ENCODE results near the gene AOPEP. TPM values are rescaled to one million over a fixed set of nuclear protein-coding genes. Genes with fewer than 3 reads are reported as not detected.

AOPEP gene, protein sequence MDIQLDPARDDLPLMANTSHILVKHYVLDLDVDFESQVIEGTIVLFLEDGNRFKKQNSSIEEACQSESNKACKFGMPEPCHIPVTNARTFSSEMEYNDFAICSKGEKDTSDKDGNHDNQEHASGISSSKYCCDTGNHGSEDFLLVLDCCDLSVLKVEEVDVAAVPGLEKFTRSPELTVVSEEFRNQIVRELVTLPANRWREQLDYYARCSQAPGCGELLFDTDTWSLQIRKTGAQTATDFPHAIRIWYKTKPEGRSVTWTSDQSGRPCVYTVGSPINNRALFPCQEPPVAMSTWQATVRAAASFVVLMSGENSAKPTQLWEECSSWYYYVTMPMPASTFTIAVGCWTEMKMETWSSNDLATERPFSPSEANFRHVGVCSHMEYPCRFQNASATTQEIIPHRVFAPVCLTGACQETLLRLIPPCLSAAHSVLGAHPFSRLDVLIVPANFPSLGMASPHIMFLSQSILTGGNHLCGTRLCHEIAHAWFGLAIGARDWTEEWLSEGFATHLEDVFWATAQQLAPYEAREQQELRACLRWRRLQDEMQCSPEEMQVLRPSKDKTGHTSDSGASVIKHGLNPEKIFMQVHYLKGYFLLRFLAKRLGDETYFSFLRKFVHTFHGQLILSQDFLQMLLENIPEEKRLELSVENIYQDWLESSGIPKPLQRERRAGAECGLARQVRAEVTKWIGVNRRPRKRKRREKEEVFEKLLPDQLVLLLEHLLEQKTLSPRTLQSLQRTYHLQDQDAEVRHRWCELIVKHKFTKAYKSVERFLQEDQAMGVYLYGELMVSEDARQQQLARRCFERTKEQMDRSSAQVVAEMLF
- total RNA-seq (2022; extraction: Qiagen RNA extraction): 162 to 224 TPM (median 218 TPM) in 5 replicates

DNA sequence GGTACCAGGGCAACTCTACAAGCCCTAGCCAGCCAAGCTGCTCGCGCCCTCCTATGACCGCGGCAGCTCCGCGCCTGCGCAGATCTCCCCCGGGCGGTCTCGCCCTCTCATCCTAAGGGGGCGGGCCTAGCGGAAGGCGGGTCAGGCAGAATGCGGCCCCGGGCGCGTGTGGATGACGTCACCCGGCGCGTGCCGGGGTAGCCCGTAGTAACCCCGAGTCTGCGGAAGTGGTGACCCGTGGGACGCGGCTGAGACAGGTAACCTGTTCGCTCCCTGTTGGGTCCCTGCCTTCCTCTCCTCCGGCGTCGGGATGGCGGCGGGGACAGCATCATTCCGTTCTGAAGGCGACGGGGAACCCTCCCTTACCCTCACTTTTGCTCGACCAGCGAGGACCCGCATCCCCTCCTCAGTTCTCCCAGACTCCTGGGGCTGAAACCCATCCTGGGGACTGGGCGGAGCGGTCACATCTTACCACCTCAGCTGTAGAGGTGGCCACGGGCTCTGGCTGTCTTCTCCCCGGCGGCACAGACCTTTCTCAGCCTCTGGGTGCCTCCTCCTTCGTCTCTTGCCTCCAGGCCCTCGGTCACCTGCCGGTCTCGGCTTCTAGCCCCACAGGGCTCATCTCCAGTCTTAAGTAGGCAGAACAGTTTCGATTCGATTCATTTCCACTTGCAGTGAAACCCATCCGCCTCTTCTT is at the start of gene AOPEP:
AOPEP (plus strand) TSS at position 205 of the 697 bp plus-strand sequence. CDS start 33,085 bp downstream, outside the sequence.

Other genes starting within 250 kb of the AOPEP start
- 0.47 to 0.97 TPM (median 0.78 TPM) in 5 replicates for gene PCAT7, start 171.6 kb upstream of the AOPEP start, total RNA-seq (2022; extraction: Qiagen RNA extraction)
- gene FBP2, start 132.9 kb upstream of the AOPEP start, total RNA-seq (2022; extraction: Qiagen RNA extraction): not detected in 5 replicates
- gene FBP1, start 87.2 kb upstream of the AOPEP start, total RNA-seq (2022; extraction: Qiagen RNA extraction): 0.24 TPM in 1 of 5 replicates, not detected in the others